22Rv1 (cell line): ENCODE data around the gene SLC7A9.

Experiments used
- ZFX ChIP-seq: fragments of 450-650 bp; IDR thresholded peaks from 2 replicates; pipeline ENCODE4 v1.6.1; 2017; ENCODE audit warnings: antibody characterized with exemption, borderline replicate concordance
- TF ChIP-seq, protein P1 (sequence below): fragments of 450-650 bp; IDR thresholded peaks from 2 replicates; pipeline ENCODE4 v1.5.1; 2017; ENCODE audit warnings: mild to moderate bottlenecking

DNA sequence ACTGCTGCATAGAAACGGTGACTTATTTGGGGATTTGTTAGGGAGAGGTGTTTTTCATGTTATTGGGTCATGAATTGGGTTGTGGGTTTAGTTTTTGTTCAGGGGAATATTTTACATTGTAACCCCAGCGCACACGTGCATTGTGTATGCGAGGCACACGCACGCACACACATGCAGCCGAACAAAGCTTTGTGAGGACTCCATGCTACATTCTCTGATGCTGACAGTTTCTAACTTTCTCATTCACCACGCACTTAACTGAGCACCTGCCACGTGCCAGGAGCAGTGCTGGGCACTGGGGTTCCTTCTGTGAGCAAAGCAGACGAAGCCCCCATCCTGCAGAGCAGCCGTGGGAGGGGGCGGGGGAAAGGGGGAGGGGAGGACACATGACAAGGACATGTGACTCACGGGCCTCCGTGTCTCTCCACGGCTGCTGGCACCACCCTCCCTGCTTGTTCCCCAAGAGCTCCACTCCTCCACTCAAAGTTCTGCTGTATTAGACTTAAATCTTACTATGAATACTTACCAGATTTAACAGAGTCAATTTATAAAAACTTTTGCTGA is 55.6 kb downstream of the SLC7A9 start:
- TF ChIP-seq, protein P1, sequence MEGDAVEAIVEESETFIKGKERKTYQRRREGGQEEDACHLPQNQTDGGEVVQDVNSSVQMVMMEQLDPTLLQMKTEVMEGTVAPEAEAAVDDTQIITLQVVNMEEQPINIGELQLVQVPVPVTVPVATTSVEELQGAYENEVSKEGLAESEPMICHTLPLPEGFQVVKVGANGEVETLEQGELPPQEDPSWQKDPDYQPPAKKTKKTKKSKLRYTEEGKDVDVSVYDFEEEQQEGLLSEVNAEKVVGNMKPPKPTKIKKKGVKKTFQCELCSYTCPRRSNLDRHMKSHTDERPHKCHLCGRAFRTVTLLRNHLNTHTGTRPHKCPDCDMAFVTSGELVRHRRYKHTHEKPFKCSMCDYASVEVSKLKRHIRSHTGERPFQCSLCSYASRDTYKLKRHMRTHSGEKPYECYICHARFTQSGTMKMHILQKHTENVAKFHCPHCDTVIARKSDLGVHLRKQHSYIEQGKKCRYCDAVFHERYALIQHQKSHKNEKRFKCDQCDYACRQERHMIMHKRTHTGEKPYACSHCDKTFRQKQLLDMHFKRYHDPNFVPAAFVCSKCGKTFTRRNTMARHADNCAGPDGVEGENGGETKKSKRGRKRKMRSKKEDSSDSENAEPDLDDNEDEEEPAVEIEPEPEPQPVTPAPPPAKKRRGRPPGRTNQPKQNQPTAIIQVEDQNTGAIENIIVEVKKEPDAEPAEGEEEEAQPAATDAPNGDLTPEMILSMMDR = no peak
- no peak for TF ChIP-seq ZFX
